PFSK-1 (cell line): ENCODE data around the gene TXNDC11.

Experiments used
- FOXP2 ChIP-seq: optimal IDR thresholded peaks from 2 replicates; pipeline ENCODE3; 2011; ENCODE audit warnings: borderline replicate concordance, control low read depth, inconsistent platforms; ENCODE audit not compliant: insufficient read depth; ENCODE audit errors: extremely low read length, extremely low read depth
- POLR2AphosphoS5 ChIP-seq: IDR thresholded peaks from 2 replicates; pipeline ENCODE4 v1.6.1; 2012; ENCODE audit warnings: low read depth, mild to moderate bottlenecking, control low read depth, low read length, moderate library complexity
- SIN3A ChIP-seq: IDR thresholded peaks from 2 replicates; pipeline ENCODE4 v1.6.1; 2012; ENCODE audit warnings: mild to moderate bottlenecking, low read length, moderate library complexity, borderline replicate concordance; ENCODE audit not compliant: insufficient read depth
- TAF1 ChIP-seq: IDR thresholded peaks from 2 replicates; pipeline ENCODE4 v1.6.1; 2012; ENCODE audit warnings: low read length, control low read depth, borderline replicate concordance; ENCODE audit not compliant: insufficient read depth
- TF ChIP-seq, protein P1 (sequence below), 2 experiments: IDR thresholded peaks; 2 replicates each; pipeline versions ENCODE4 v1.6.1 to v1.8.0; 2011 to 2012; ENCODE audit warnings: low read depth in 2 of 2, low read length in 2 of 2, control low read depth in 1 of 2, inconsistent platforms in 1 of 2, mild to moderate bottlenecking in 1 of 2, moderate library complexity in 1 of 2; ENCODE audit not compliant: insufficient read depth in 1 of 2

Gene TXNDC11

DNA sequence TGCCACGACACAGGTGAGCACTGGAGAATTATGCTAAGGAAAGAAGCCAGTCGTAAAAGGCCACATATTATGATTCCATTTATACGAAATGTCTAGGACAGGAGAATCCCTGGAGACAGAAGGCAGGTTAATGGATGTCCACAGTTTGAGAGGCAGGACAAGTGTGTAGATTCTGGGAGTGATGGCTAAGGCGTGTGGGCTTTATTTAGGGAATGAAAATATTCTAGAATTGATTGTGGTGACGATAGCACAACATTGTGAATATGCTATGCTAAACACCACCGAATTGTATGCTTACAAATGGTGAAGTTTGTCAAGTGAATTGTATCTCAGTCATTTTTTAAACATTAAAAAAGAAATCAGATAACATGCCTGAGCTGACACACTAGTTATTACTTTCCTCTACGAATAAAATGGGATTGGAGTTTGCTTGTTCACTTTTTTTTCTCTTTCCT, 5.3 kb upstream of the TXNDC11 start:
- no peak for TF ChIP-seq SIN3A
- TF ChIP-seq, protein P1, sequence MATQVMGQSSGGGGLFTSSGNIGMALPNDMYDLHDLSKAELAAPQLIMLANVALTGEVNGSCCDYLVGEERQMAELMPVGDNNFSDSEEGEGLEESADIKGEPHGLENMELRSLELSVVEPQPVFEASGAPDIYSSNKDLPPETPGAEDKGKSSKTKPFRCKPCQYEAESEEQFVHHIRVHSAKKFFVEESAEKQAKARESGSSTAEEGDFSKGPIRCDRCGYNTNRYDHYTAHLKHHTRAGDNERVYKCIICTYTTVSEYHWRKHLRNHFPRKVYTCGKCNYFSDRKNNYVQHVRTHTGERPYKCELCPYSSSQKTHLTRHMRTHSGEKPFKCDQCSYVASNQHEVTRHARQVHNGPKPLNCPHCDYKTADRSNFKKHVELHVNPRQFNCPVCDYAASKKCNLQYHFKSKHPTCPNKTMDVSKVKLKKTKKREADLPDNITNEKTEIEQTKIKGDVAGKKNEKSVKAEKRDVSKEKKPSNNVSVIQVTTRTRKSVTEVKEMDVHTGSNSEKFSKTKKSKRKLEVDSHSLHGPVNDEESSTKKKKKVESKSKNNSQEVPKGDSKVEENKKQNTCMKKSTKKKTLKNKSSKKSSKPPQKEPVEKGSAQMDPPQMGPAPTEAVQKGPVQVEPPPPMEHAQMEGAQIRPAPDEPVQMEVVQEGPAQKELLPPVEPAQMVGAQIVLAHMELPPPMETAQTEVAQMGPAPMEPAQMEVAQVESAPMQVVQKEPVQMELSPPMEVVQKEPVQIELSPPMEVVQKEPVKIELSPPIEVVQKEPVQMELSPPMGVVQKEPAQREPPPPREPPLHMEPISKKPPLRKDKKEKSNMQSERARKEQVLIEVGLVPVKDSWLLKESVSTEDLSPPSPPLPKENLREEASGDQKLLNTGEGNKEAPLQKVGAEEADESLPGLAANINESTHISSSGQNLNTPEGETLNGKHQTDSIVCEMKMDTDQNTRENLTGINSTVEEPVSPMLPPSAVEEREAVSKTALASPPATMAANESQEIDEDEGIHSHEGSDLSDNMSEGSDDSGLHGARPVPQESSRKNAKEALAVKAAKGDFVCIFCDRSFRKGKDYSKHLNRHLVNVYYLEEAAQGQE (IDR thresholded peaks at IDR 0.05; ENCODE audit: insufficient read depth in 1 of 2, low read depth in 2 of 2, low read length in 2 of 2), result no peak
- TF ChIP-seq TAF1, result no peak
- no peak for TF ChIP-seq FOXP2
- TF ChIP-seq POLR2AphosphoS5, result no peak

DNA sequence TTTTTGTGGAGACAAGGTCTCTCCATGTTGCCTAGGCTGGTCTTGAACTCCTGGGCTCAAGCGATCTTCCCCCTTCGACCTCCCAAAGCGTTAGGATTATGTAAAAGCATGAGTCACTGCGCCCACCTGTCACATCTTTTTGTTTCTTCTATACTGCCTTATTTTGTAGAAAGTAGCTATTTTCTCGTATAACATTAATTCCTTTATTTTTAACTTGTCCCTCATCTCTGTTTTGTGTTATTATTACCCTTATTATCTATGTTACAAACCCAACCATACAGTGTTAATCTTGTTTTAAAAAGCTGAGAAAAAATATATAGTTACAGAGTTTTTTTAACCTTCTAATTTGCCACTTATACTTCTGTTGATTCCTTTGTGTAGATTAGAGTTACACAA, 1.4 kb upstream of the TXNDC11 start:
- TF ChIP-seq SIN3A, result no peak
- no peak for TF ChIP-seq POLR2AphosphoS5
- no peak for TF ChIP-seq TAF1
- TF ChIP-seq, protein P1 (IDR thresholded peaks at IDR 0.05; ENCODE audit: insufficient read depth in 1 of 2, low read depth in 2 of 2, low read length in 2 of 2), result no peak
- no peak for TF ChIP-seq FOXP2

DNA sequence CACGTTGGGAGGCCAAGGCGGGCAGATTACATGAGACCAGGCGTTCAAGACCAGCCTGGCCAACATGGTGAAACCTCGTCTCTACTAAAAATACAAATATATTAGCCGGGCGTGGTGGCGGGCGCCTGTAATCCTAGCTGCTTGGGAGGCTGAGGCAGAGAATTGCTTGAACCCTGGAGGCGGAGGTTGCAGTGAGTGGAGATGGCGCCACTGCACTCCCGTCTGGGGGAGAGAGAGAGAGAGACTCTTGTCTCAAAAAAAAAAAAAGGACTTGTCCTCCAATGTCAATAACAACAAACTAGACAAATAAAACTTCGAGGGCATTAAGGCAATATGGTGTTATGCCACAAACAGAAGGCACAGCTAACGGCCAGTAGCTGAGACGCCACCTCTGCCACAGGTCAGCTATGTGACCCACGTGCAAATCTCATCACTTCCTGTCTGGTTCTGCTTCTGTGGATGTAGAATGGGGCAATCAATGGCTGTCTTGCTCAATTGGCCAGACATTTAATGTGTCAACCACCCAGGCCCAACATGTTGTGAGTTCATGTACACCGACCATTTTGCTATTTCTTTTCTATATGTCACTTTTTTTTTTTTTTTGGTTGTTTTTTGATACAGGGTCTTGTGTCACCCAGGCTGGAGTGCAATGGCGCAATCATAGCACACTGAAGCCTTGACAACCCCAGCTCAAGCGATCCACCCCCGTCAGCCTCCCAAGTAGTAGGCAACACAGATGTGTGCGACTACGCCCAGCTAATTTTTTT, 834 bp upstream of the TXNDC11 start:
- TF ChIP-seq, protein P1 (IDR thresholded peaks at IDR 0.05; ENCODE audit: insufficient read depth in 1 of 2, low read depth in 2 of 2, low read length in 2 of 2), result no peak
- no peak for TF ChIP-seq SIN3A
- TF ChIP-seq FOXP2, result no peak
- TF ChIP-seq POLR2AphosphoS5, result no peak
- TF ChIP-seq TAF1, result no peak

DNA sequence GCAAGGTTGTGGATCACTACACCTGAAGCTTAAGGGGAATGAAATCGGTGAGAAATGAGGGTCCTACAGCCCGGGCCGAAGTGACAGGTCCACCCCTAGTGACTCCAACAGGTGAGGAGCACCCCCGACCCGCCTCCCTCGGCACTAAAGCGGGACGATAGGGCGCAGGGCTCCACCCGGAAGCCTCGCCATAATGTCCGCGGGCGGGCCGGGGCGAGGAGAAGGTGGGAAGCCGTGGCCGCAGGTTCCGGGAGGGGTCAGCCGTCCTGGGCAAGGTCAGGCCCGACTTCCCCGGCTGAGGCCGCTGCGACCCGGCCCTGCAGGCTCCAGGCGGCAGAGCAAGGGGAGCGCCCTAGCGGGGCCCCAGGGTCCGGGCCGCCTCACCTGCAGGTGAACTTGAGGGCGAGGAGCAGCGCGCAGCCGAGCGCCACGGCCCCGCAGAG, 543 bp downstream of the TXNDC11 start:
- no peak for TF ChIP-seq POLR2AphosphoS5
- no peak for TF ChIP-seq FOXP2
- TF ChIP-seq SIN3A, result no peak; the same call in 1 of the 2 replicates
- TF ChIP-seq TAF1, result no peak
- TF ChIP-seq, protein P1 (IDR thresholded peaks at IDR 0.05; ENCODE audit: insufficient read depth in 1 of 2, low read depth in 2 of 2, low read length in 2 of 2), result no peak

DNA sequence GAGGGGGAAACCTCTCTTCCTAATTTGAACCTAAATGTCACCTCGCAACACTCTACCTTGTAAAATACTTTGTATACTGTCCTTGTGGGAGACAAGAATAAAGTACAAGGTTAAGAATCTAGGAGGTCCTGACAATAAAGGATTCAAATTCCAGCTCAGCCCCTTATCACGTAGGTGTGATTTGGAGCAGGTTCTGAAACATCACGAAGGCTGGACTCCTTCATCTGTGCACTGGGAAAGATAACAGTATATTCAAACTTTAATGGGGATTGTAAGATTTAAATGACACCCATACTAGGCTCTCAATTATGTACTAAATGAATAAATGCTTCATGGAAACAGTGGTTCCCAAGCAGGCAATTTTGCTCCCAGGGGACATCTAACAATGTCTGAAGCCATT, 2.1 kb downstream of the TXNDC11 start:
- TF ChIP-seq, protein P1 (IDR thresholded peaks at IDR 0.05; ENCODE audit: insufficient read depth in 1 of 2, low read depth in 2 of 2, low read length in 2 of 2), result no peak
- no peak for TF ChIP-seq FOXP2
- TF ChIP-seq POLR2AphosphoS5, result no peak
- TF ChIP-seq TAF1, result no peak
- TF ChIP-seq SIN3A, result no peak
